Effector memory CD8-positive, alpha-beta T cell (primary cell): Measurements from ENCODE around the gene MTO1.
"Not testable (repeated sequence)": the region's sequence is repeated elsewhere in the genome, so short reads cannot be mapped to it uniquely, and the experiment has no call there.

Source experiments
- ATAC-seq: fragments of 150-1000 bp; cut with Tn5 transposase; replicated peaks from 2 replicates; pipeline ENCODE4 v1.10.0; 2021; ENCODE audit warnings: mild to moderate bottlenecking, moderate library complexity
- DNase-seq, 3 experiments: peaks; one replicate each; pipeline ENCODE4 v3.0.0; 2021
- H3K27ac Mint-ChIP-seq, 2 donors: one replicate each; pipeline ENCODE4 v1.8.0; 2022; ENCODE audit warnings: mild to moderate bottlenecking in 2 of 2, mixed read lengths in 2 of 2, moderate library complexity in 2 of 2
- H3K27me3 Mint-ChIP-seq, 2 donors: one replicate each; pipeline ENCODE4 v1.8.0; 2022; ENCODE audit warnings: mixed read lengths in 2 of 2
- H3K36me3 Mint-ChIP-seq: one replicate; pipeline ENCODE4 v1.8.0; 2022; ENCODE audit warnings: mild to moderate bottlenecking, moderate library complexity, mixed read lengths; ENCODE audit not compliant: insufficient read depth
- H3K4me1 Mint-ChIP-seq, 2 donors: one replicate each; pipeline ENCODE4 v1.8.0; 2022; ENCODE audit warnings: low read depth in 2 of 2, mixed read lengths in 2 of 2
- H3K4me3 Mint-ChIP-seq, 2 donors: one replicate each; pipeline ENCODE4 v1.8.0; 2022; ENCODE audit warnings: mild to moderate bottlenecking in 2 of 2, mixed read lengths in 2 of 2, moderate library complexity in 2 of 2
- H3K9me3 Mint-ChIP-seq, 2 donors: one replicate each; pipeline ENCODE4 v1.8.0; 2022; ENCODE audit warnings: mixed read lengths in 2 of 2

MTO1 gene

GRCh38 chr6:73523434-73524123 lies 62.0 kb downstream of the MTO1 start:
- peak; percentile 71 for DNase-seq
- Mint-ChIP-seq H3K9me3 (no peaks in the 10 kb centered on the region), H3K27me3 (peaks cover 0 to 5% of the 10 kb centered on the region in 2 donors), H3K27ac (peak overlapping the region; percentile 97 to 100), H3K4me3 (peak overlapping the region; percentile 94 to 96), H3K36me3 (peaks cover 44% of the 10 kb centered on the region), H3K4me1 (peaks cover 26 to 45% of the 10 kb centered on the region in 2 donors)
- peak; percentile 42 for ATAC-seq

GRCh38 chr6:73525546-73526330 lies 64.2 kb downstream of the MTO1 start:
- no peaks in the 10 kb centered on the region for H3K9me3 Mint-ChIP-seq
- peaks cover 23% of the 10 kb centered on the region for H3K36me3 Mint-ChIP-seq
- DNase-seq (no peak), ATAC-seq (no peak)
- peaks cover 0 to 8% of the 10 kb centered on the region in 2 donors for H3K27me3 Mint-ChIP-seq
- no peak overlapping the region for H3K4me3 Mint-ChIP-seq
- peaks cover 6 to 25% of the 10 kb centered on the region in 2 donors for H3K4me1 Mint-ChIP-seq
- H3K27ac Mint-ChIP-seq, result no peak overlapping the region

- DNase-seq (no peak), ATAC-seq (no peak)
- Mint-ChIP-seq H3K4me1 (peaks cover 5% of the 10 kb centered on the region in 2 donors), H3K36me3 (peaks cover 1% of the 10 kb centered on the region), H3K9me3 (no peaks in the 10 kb centered on the region), H3K4me3 (no peak overlapping the region), H3K27me3 (peaks cover 0 to 8% of the 10 kb centered on the region in 2 donors), H3K27ac (peak overlapping the region in 1 of 2 donors; percentile 11)
Measured at GRCh38 chr6:73528897-73529296, 67.4 kb downstream of the MTO1 start.

GRCh38 chr6:73532293-73532692 lies 70.8 kb downstream of the MTO1 start:
- Mint-ChIP-seq H3K36me3 (no peaks in the 10 kb centered on the region), H3K27ac (no peak overlapping the region), H3K4me3 (no peak overlapping the region), H3K4me1 (no peaks in the 10 kb centered on the region), H3K27me3 (peaks cover 0 to 8% of the 10 kb centered on the region in 2 donors), H3K9me3 (no peaks in the 10 kb centered on the region)
- DNase-seq (no peak), ATAC-seq (no peak)

GRCh38 chr6:73534628-73535027 lies 73.1 kb downstream of the MTO1 start:
- Mint-ChIP-seq H3K36me3 (no peaks in the 10 kb centered on the region), H3K4me1 (no peaks in the 10 kb centered on the region), H3K27ac (no peak overlapping the region), H3K9me3 (no peaks in the 10 kb centered on the region), H3K4me3 (no peak overlapping the region), H3K27me3 (no peaks in the 10 kb centered on the region)
- DNase-seq, result no peak
- no peak for ATAC-seq

- H3K27me3 Mint-ChIP-seq, result no peaks in the 10 kb centered on the region
- no peak for DNase-seq
- no peak overlapping the region for H3K27ac Mint-ChIP-seq
- H3K36me3 Mint-ChIP-seq, result no peaks in the 10 kb centered on the region
- no peaks in the 10 kb centered on the region for H3K9me3 Mint-ChIP-seq
- H3K4me1 Mint-ChIP-seq, result no peaks in the 10 kb centered on the region
- ATAC-seq, result no peak
- no peak overlapping the region for H3K4me3 Mint-ChIP-seq
Measured at GRCh38 chr6:73537677-73538076, 76.1 kb downstream of the MTO1 start.

- no peak overlapping the region for H3K27ac Mint-ChIP-seq
- ATAC-seq (no peak), DNase-seq (no peak)
- no peaks in the 10 kb centered on the region for H3K4me1 Mint-ChIP-seq
- H3K4me3 Mint-ChIP-seq, result no peak overlapping the region
- H3K36me3 Mint-ChIP-seq, result no peaks in the 10 kb centered on the region
- H3K27me3 Mint-ChIP-seq, result no peaks in the 10 kb centered on the region
- no peaks in the 10 kb centered on the region for H3K9me3 Mint-ChIP-seq
Measured at GRCh38 chr6:73538116-73538779, 76.7 kb downstream of the MTO1 start.

- H3K36me3 Mint-ChIP-seq, H3K4me3 Mint-ChIP-seq, ATAC-seq, H3K27ac Mint-ChIP-seq, H3K4me1 Mint-ChIP-seq, DNase-seq, H3K27me3 Mint-ChIP-seq, H3K9me3 Mint-ChIP-seq: not testable (repeated sequence)
Measured at GRCh38 chr6:73542481-73542880, 80.9 kb downstream of the MTO1 start.

- Mint-ChIP-seq H3K4me1 (no peaks in the 10 kb centered on the region), H3K27me3 (no peaks in the 10 kb centered on the region), H3K36me3 (no peaks in the 10 kb centered on the region), H3K4me3 (no peak overlapping the region), H3K9me3 (no peaks in the 10 kb centered on the region), H3K27ac (no peak overlapping the region)
- ATAC-seq, result no peak
- no peak for DNase-seq
Measured at GRCh38 chr6:73542891-73543290, 81.4 kb downstream of the MTO1 start.

- DNase-seq, result no peak
- ATAC-seq, result no peak
Measured at GRCh38 chr6:73547036-73547435, 85.5 kb downstream of the MTO1 start.

GRCh38 chr6:73548458-73549446 lies 87.2 kb downstream of the MTO1 start:
- Mint-ChIP-seq H3K9me3 (no peaks in the 10 kb centered on the region), H3K27me3 (no peaks in the 10 kb centered on the region), H3K27ac (no peak overlapping the region), H3K36me3 (no peaks in the 10 kb centered on the region), H3K4me3 (no peak overlapping the region), H3K4me1 (no peaks in the 10 kb centered on the region)
- ATAC-seq, result no peak
- DNase-seq, result no peak

More at GRCh38 chr6:73547036-73547435, 85.5 kb downstream of the MTO1 start:
- H3K27me3 Mint-ChIP-seq, result no peaks in the 10 kb centered on the region
- H3K27ac Mint-ChIP-seq, result no peak overlapping the region
- H3K4me3 Mint-ChIP-seq, result no peak overlapping the region
- H3K4me1 Mint-ChIP-seq, result no peaks in the 10 kb centered on the region
- H3K9me3 Mint-ChIP-seq, result no peaks in the 10 kb centered on the region
- no peaks in the 10 kb centered on the region for H3K36me3 Mint-ChIP-seq

- ATAC-seq, H3K27ac Mint-ChIP-seq, H3K9me3 Mint-ChIP-seq, H3K4me1 Mint-ChIP-seq, H3K27me3 Mint-ChIP-seq, H3K4me3 Mint-ChIP-seq, DNase-seq, H3K36me3 Mint-ChIP-seq: not testable (repeated sequence)
Measured at GRCh38 chr6:73551115-73551514, 89.6 kb downstream of the MTO1 start.
